Measurements from ENCODE around the gene GALNT1. TPM values are rescaled to one million over a fixed set of nuclear protein-coding genes. Genes with fewer than 3 reads are reported as not detected.
A peak's percentile ranks its signal among the peaks of the same experiment; 100 is the strongest.

The GALNT1 gene
- total and polyA plus RNA-seq, 4 experiments from 2014 or later, result 27.9 to 33.0 (median 31.2) TPM

DNA sequence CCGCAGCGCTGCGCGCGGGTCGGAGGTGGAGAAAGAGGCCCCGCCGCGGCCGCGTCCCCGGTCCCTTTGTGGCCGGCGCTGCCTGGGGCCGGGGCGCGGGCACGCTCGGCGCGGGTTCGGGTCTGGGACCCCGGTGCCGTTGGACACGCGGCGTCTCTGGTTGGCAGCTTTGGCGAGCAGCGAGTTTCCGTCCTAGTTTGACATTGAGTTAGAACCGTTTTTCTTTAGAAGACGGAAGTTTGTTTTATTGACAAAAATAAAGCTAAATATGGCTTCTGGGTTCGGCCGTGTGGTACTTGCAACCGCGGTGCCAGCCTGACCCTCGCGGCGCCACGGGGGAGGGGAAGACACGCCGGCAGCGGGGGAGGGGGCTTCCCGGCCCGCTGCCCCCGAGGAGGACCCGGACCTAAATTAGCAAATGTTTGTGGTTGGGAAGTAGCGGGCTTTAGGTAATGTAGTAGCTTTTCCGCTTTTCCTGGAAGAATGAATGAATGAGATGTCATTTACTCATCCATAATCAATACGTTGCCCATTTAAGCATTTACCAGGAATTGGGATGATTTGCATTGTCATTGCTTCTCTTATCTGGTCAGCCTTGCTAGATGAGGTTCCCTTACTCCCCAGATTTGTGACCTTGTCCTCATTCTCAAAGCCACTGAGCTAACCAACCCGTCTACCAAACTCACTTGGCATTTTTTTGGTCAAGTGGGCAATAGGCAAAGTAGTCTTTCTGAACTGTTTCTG lies 530 bp downstream of the GALNT1 start:
- DNase-seq, result peak in 4 of 5 donors; percentile 17 to 22 (median 18)
- CTCF ChIA-PET (ENCODE audit: partially characterized antibody), result no interaction called here
- Mint-ChIP-seq H3K9me3 (no peaks in the 10 kb centered on the region), H3K27me3 (peaks cover 0 to 1% of the 10 kb centered on the region in 2 donors), H3K27ac (peak overlapping the region; percentile 37 to 90 (median 80)), H3K36me3 (peaks cover 0 to 2% of the 10 kb centered on the region in 2 donors), H3K4me3 (peak overlapping the region; percentile 82 to 95 (median 88)), H3K4me1 (peaks cover 18 to 30% (median 20%) of the 10 kb centered on the region in 4 donors)
- H3K27me3 ChIP-seq (ENCODE audit: insufficient read depth, low read length), result no peaks in the 10 kb centered on the region
- H3K4me1 ChIP-seq (ENCODE audit: insufficient read depth, low read length), result peaks cover 18% of the 10 kb centered on the region
- no peaks in the 10 kb centered on the region for H3K9me3 ChIP-seq (ENCODE audit: control insufficient read depth in 1 of 2, low read length in 2 of 2)
- peak overlapping the region; percentile 13 to 49 for H3K4me3 ChIP-seq (ENCODE audit: low read length in 2 of 2)
- POLR2A ChIA-PET (ENCODE audit: partially characterized antibody), result interaction anchor here (0.6 to 2.5 kb wide), 12 partner anchors 8 to 552 kb away, joined by 3 to 15 read pairs (median 3); partner anchors contain the start of genes INO80C and ZNF24
- H3K36me3 ChIP-seq (ENCODE audit: insufficient read depth, low read length), result no peaks in the 10 kb centered on the region
- intact Hi-C loops (cut with micrococcal nuclease), result loop anchor here (1.0 to 2.0 kb wide), 4 partner anchors 35 to 547 kb away; partner anchors contain the start of genes ELP2, INO80C, SLC39A6 and ZNF397
- peak overlapping the region; percentile 39 for H3K27ac ChIP-seq (ENCODE audit: low read depth, low read length)

DNA sequence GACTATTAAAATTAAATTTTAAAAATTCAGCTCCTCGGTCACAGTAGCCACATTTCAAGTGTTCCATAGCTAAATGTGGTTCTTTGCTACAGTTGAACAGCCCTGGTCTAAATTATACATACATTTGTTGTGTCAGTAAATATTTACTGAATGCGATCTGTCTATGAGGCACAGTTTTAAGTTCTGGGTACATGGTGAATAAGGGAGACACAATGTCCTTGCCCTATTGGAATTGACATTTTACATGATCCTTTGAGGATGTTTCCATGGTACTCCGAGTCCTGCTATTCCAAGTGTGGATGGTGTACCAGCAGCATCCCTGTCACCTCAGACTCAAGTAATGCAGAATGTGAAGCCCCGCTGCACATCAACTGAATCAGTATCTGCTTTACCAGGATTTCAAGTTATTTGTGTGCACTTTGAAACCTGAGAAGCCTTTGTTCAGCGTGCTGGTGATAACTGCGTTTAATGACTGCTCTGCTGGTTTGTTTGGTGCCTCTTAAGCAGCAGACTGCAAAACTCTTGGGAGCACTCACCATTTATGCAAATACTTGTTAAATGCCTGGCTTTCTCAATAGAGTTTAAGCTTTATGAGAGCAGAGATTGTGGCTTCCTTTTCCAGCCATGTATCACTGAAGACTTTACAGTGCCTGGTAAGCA lies 1.5 kb downstream of the GALNT1 start:
- H3K27ac ChIP-seq (ENCODE audit: low read depth, low read length), result no peak overlapping the region
- POLR2A ChIA-PET (ENCODE audit: partially characterized antibody), result interaction anchor here (0.9 to 2.5 kb wide), 6 partner anchors 8 to 85 kb away, joined by 3 to 15 read pairs (median 3); partner anchors contain the start of gene INO80C
- Mint-ChIP-seq H3K27ac (peak overlapping the region in 4 of 7 donors; percentile 16 to 80 (median 40)), H3K36me3 (peaks cover 0 to 2% of the 10 kb centered on the region in 2 donors), H3K4me1 (peaks cover 19 to 30% (median 25%) of the 10 kb centered on the region in 4 donors), H3K4me3 (peak overlapping the region; percentile 82 to 95 (median 88)), H3K27me3 (no peaks in the 10 kb centered on the region), H3K9me3 (peaks cover 0 to 3% (median 0%) of the 10 kb centered on the region in 8 donors)
- H3K4me3 ChIP-seq (ENCODE audit: low read length in 2 of 2), result no peak overlapping the region
- CTCF ChIA-PET (ENCODE audit: partially characterized antibody), result no interaction called here
- intact Hi-C loops (cut with micrococcal nuclease), result loop anchor here (1.0 kb wide), 1 partner anchor 34 kb away; no protein-coding TSS in a partner anchor
- H3K4me1 ChIP-seq (ENCODE audit: insufficient read depth, low read length), result peaks cover 18% of the 10 kb centered on the region
- H3K27me3 ChIP-seq (ENCODE audit: insufficient read depth, low read length), result no peaks in the 10 kb centered on the region
- H3K9me3 ChIP-seq (ENCODE audit: control insufficient read depth in 1 of 2, low read length in 2 of 2), result no peaks in the 10 kb centered on the region
- no peaks in the 10 kb centered on the region for H3K36me3 ChIP-seq (ENCODE audit: insufficient read depth, low read length)
- no peak for DNase-seq

- Mint-ChIP-seq H3K4me3 (no peak overlapping the region), H3K4me1 (peaks cover 23 to 42% (median 27%) of the 10 kb centered on the region in 4 donors), H3K27me3 (no peaks in the 10 kb centered on the region), H3K9me3 (peaks cover 0 to 11% (median 0%) of the 10 kb centered on the region in 8 donors), H3K36me3 (peaks cover 0 to 4% of the 10 kb centered on the region in 2 donors), H3K27ac (no peak overlapping the region)
- intact Hi-C loops (cut with micrococcal nuclease), result loop anchor here (5.0 kb wide), 1 partner anchor 103 kb away; no protein-coding TSS in a partner anchor
- CTCF ChIA-PET (ENCODE audit: partially characterized antibody), result no interaction called here
- no peaks in the 10 kb centered on the region for H3K9me3 ChIP-seq (ENCODE audit: control insufficient read depth in 1 of 2, low read length in 2 of 2)
- H3K4me1 ChIP-seq (ENCODE audit: insufficient read depth, low read length), result peaks cover 18% of the 10 kb centered on the region
- POLR2A ChIA-PET (ENCODE audit: partially characterized antibody), result no interaction called here
- no peaks in the 10 kb centered on the region for H3K27me3 ChIP-seq (ENCODE audit: insufficient read depth, low read length)
- no peaks in the 10 kb centered on the region for H3K36me3 ChIP-seq (ENCODE audit: insufficient read depth, low read length)
- H3K27ac ChIP-seq (ENCODE audit: low read depth, low read length), result no peak overlapping the region
- DNase-seq, result no peak
- no peak overlapping the region for H3K4me3 ChIP-seq (ENCODE audit: low read length in 2 of 2)
These were observed 3.2 kb downstream of the GALNT1 start for GRCh38 chr18:35584735-35585134.

DNA sequence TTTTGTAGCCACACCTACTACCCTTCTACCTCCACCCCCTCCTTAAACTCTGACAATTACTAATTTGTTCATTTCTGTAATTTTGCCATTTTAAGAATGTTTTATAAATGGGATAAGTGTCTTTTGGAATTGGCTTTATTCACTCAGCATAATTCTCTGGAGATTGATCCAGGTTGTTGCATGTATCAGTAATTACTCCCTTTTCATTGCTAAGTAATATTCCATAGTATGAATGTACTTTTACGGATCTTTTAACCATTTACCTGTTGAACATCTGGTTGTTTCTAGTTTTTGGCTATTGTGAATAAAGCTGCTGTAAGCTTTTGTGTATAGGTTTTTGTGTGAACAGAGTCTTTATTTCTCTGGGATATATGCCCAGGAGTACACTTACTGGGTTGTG lies 4.1 kb downstream of the GALNT1 start:
- no peak overlapping the region for H3K27ac Mint-ChIP-seq
- CTCF ChIA-PET (ENCODE audit: partially characterized antibody), result no interaction called here
- H3K27ac ChIP-seq (ENCODE audit: low read depth, low read length), result no peak overlapping the region
- H3K27me3 ChIP-seq (ENCODE audit: insufficient read depth, low read length), result no peaks in the 10 kb centered on the region
- peaks cover 0 to 11% (median 0%) of the 10 kb centered on the region in 8 donors for H3K9me3 Mint-ChIP-seq
- peaks cover 18% of the 10 kb centered on the region for H3K4me1 ChIP-seq (ENCODE audit: insufficient read depth, low read length)
- peaks cover 22 to 42% (median 30%) of the 10 kb centered on the region in 4 donors for H3K4me1 Mint-ChIP-seq
- DNase-seq, result no peak
- no peaks in the 10 kb centered on the region for H3K27me3 Mint-ChIP-seq
- peaks cover 0 to 4% of the 10 kb centered on the region in 2 donors for H3K36me3 Mint-ChIP-seq
- no peak overlapping the region for H3K4me3 ChIP-seq (ENCODE audit: low read length in 2 of 2)
- POLR2A ChIA-PET (ENCODE audit: partially characterized antibody), result no interaction called here
- intact Hi-C loops (cut with micrococcal nuclease), result loop anchor here (5.0 kb wide), 1 partner anchor 102 kb away; no protein-coding TSS in a partner anchor
- H3K9me3 ChIP-seq (ENCODE audit: control insufficient read depth in 1 of 2, low read length in 2 of 2), result no peaks in the 10 kb centered on the region
- no peak overlapping the region for H3K4me3 Mint-ChIP-seq
- H3K36me3 ChIP-seq (ENCODE audit: insufficient read depth, low read length), result no peaks in the 10 kb centered on the region

GRCh38 chr18:35588122-35588521 lies 6.6 kb downstream of the GALNT1 start:
- Mint-ChIP-seq H3K27me3 (no peaks in the 10 kb centered on the region), H3K4me1 (peaks cover 14 to 31% (median 22%) of the 10 kb centered on the region in 4 donors), H3K9me3 (peaks cover 0 to 11% (median 0%) of the 10 kb centered on the region in 8 donors), H3K4me3 (no peak overlapping the region), H3K36me3 (peaks cover 0 to 3% of the 10 kb centered on the region in 2 donors), H3K27ac (no peak overlapping the region)
- Histone ChIP-seq H3K4me1 (ENCODE audit: insufficient read depth, low read length) (peaks cover 6% of the 10 kb centered on the region), H3K27me3 (ENCODE audit: insufficient read depth, low read length) (no peaks in the 10 kb centered on the region), H3K27ac (ENCODE audit: low read depth, low read length) (no peak overlapping the region), H3K4me3 (ENCODE audit: low read length in 2 of 2) (no peak overlapping the region), H3K36me3 (ENCODE audit: insufficient read depth, low read length) (no peaks in the 10 kb centered on the region), H3K9me3 (ENCODE audit: control insufficient read depth in 1 of 2, low read length in 2 of 2) (no peaks in the 10 kb centered on the region)
- ChIA-PET POLR2A (ENCODE audit: partially characterized antibody) (no interaction called here), CTCF (ENCODE audit: partially characterized antibody) (interaction anchor here (1.7 kb wide), 1 partner anchor 359 kb away, joined by 10 read pairs; no protein-coding TSS in a partner anchor)
- intact Hi-C loops (cut with micrococcal nuclease), result loop anchor here (5.0 kb wide), 1 partner anchor 99 kb away; no protein-coding TSS in a partner anchor
- DNase-seq, result no peak

DNA sequence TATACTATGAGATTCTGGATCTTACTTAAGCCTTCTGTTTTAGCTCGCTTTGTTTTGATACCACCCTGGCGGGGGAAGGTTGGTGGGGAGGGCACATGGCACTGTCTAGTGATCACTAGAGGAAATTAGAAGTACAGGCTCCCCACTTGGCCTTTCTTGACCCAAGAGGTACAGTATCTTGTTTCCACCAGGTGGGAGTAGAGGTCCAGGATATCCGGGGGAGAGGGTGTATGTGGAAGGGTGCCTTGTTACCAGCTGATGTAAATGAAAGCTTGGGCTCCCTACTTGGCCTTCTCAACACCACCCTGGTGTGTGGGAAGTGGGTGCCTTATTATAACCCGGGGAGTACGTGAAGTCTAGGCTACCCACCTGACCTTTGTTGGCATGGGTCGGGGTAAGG lies 7.5 kb downstream of the GALNT1 start:
- Mint-ChIP-seq H3K4me1 (peaks cover 8 to 25% (median 17%) of the 10 kb centered on the region in 4 donors), H3K4me3 (no peak overlapping the region), H3K9me3 (peaks cover 0 to 11% (median 0%) of the 10 kb centered on the region in 8 donors), H3K27me3 (no peaks in the 10 kb centered on the region), H3K27ac (no peak overlapping the region), H3K36me3 (peaks cover 0 to 3% of the 10 kb centered on the region in 2 donors)
- no peak overlapping the region for H3K27ac ChIP-seq (ENCODE audit: low read depth, low read length)
- no peaks in the 10 kb centered on the region for H3K36me3 ChIP-seq (ENCODE audit: insufficient read depth, low read length)
- H3K4me1 ChIP-seq (ENCODE audit: insufficient read depth, low read length), result no peaks in the 10 kb centered on the region
- CTCF ChIA-PET (ENCODE audit: partially characterized antibody), result interaction anchor here (1.2 to 1.7 kb wide), 2 partner anchors 359 to 361 kb away, joined by 5 to 10 read pairs; no protein-coding TSS in a partner anchor
- DNase-seq, result peak in 4 of 5 donors; percentile 6 to 25 (median 23)
- H3K4me3 ChIP-seq (ENCODE audit: low read length in 2 of 2), result no peak overlapping the region
- no peaks in the 10 kb centered on the region for H3K27me3 ChIP-seq (ENCODE audit: insufficient read depth, low read length)
- intact Hi-C loops (cut with micrococcal nuclease), result loop anchor here (5.0 kb wide), 1 partner anchor 98 kb away; no protein-coding TSS in a partner anchor
- no peaks in the 10 kb centered on the region for H3K9me3 ChIP-seq (ENCODE audit: control insufficient read depth in 1 of 2, low read length in 2 of 2)
- POLR2A ChIA-PET (ENCODE audit: partially characterized antibody), result no interaction called here

All from CD4-positive, alpha-beta memory T cell (primary cell).